Measurements from ENCODE around the gene GPHN. TPM values are rescaled to one million over a fixed set of nuclear protein-coding genes. Genes with fewer than 3 reads are reported as not detected.

Gene GPHN
- total RNA-seq, 2 experiments from 2014 or later, result 10.0 to 10.7 TPM

- Mint-ChIP-seq H3K4me3 (no peak overlapping the region), H3K27me3 (no peaks in the 10 kb centered on the region), H3K4me1 (ENCODE audit: low read depth) (no peaks in the 10 kb centered on the region), H3K27ac (no peak overlapping the region), H3K9me3 (no peaks in the 10 kb centered on the region), H3K36me3 (ENCODE audit: low read depth) (no peaks in the 10 kb centered on the region)
- Histone ChIP-seq H3K27ac (ENCODE audit: low read depth in 1 of 2, low read length in 2 of 2) (no peak overlapping the region), H3K36me3 (ENCODE audit: insufficient read depth, low read length) (no peaks in the 10 kb centered on the region), H3K9me3 (ENCODE audit: control insufficient read depth in 1 of 2, insufficient read depth in 1 of 2, low read length in 2 of 2) (no peaks in the 10 kb centered on the region), H3K4me1 (ENCODE audit: insufficient read depth, low read length) (no peaks in the 10 kb centered on the region), H3K4me3 (ENCODE audit: low read length) (no peak overlapping the region), H3K27me3 (ENCODE audit: control insufficient read depth in 1 of 2, insufficient read depth in 2 of 2, low read length in 2 of 2) (no peaks in the 10 kb centered on the region)
- CTCF ChIA-PET, result no interaction called here
- DNase-seq (no peak), ATAC-seq (ENCODE audit: poor library complexity) (no peak)
- intact Hi-C loops (cut with DNase I, micrococcal nuclease), result no loop called here
- POLR2A ChIA-PET, result no interaction called here
- no peak for TF ChIP-seq CTCF (IDR thresholded peaks at IDR 0.05)
Observed at GRCh38 chr14:66638689-66639088, 130.7 kb downstream of the GPHN start.

- Histone ChIP-seq H3K36me3 (ENCODE audit: insufficient read depth, low read length) (no peaks in the 10 kb centered on the region), H3K9me3 (ENCODE audit: control insufficient read depth in 1 of 2, insufficient read depth in 1 of 2, low read length in 2 of 2) (no peaks in the 10 kb centered on the region), H3K27ac (ENCODE audit: low read depth in 1 of 2, low read length in 2 of 2) (no peak overlapping the region), H3K27me3 (ENCODE audit: control insufficient read depth in 1 of 2, insufficient read depth in 2 of 2, low read length in 2 of 2) (no peaks in the 10 kb centered on the region), H3K4me3 (ENCODE audit: low read length) (no peak overlapping the region), H3K4me1 (ENCODE audit: insufficient read depth, low read length) (no peaks in the 10 kb centered on the region)
- TF ChIP-seq CTCF (IDR thresholded peaks at IDR 0.05), result no peak
- ATAC-seq (ENCODE audit: poor library complexity) (no peak), DNase-seq (no peak)
- intact Hi-C loops (cut with DNase I, micrococcal nuclease), result no loop called here
- Mint-ChIP-seq H3K4me3 (no peak overlapping the region), H3K27ac (no peak overlapping the region), H3K4me1 (ENCODE audit: low read depth) (peaks cover 10% of the 10 kb centered on the region), H3K36me3 (ENCODE audit: low read depth) (no peaks in the 10 kb centered on the region), H3K9me3 (no peaks in the 10 kb centered on the region), H3K27me3 (no peaks in the 10 kb centered on the region)
- CTCF ChIA-PET, result interaction anchor here (0.9 kb wide), 1 partner anchor 158 kb away, joined by 3 read pairs; no protein-coding TSS in a partner anchor
- POLR2A ChIA-PET, result no interaction called here
Observed at GRCh38 chr14:66641861-66642635, 134.1 kb downstream of the GPHN start.

GRCh38 chr14:66643344-66643743, 135.4 kb downstream of the GPHN start:
- ATAC-seq (ENCODE audit: poor library complexity), result no peak
- POLR2A ChIA-PET, result no interaction called here
- Mint-ChIP-seq H3K4me3 (no peak overlapping the region), H3K27me3 (no peaks in the 10 kb centered on the region), H3K27ac (no peak overlapping the region), H3K4me1 (ENCODE audit: low read depth) (peaks cover 10% of the 10 kb centered on the region), H3K9me3 (no peaks in the 10 kb centered on the region), H3K36me3 (ENCODE audit: low read depth) (no peaks in the 10 kb centered on the region)
- no peak overlapping the region for H3K27ac ChIP-seq (ENCODE audit: low read depth in 1 of 2, low read length in 2 of 2)
- CTCF ChIA-PET, result interaction anchor here (0.9 kb wide), 1 partner anchor 159 kb away, joined by 3 read pairs; no protein-coding TSS in a partner anchor
- intact Hi-C loops (cut with DNase I, micrococcal nuclease), result no loop called here
- H3K9me3 ChIP-seq (ENCODE audit: control insufficient read depth in 1 of 2, insufficient read depth in 1 of 2, low read length in 2 of 2), result no peaks in the 10 kb centered on the region
- no peaks in the 10 kb centered on the region for H3K4me1 ChIP-seq (ENCODE audit: insufficient read depth, low read length)
- no peak overlapping the region for H3K4me3 ChIP-seq (ENCODE audit: low read length)
- no peak for TF ChIP-seq CTCF (IDR thresholded peaks at IDR 0.05)
- no peaks in the 10 kb centered on the region for H3K27me3 ChIP-seq (ENCODE audit: control insufficient read depth in 1 of 2, insufficient read depth in 2 of 2, low read length in 2 of 2)
- H3K36me3 ChIP-seq (ENCODE audit: insufficient read depth, low read length), result no peaks in the 10 kb centered on the region
- DNase-seq, result no peak
